Loucy (cell line): ENCODE data around the gene SLC29A3.
"Not testable (repeated sequence)": the region's sequence is repeated elsewhere in the genome, so short reads cannot be mapped to it uniquely, and the experiment has no call there.

ENCODE experiments used
- EZH2phosphoT487 ChIP-seq: fragments of 200-600 bp; IDR thresholded peaks from 2 replicates; pipeline ENCODE4 v1.6.1; 2018; ENCODE audit warnings: antibody characterized with exemption, mild to moderate bottlenecking, moderate library complexity, borderline replicate concordance
- TF ChIP-seq, protein P1 (sequence below): fragments of 200-600 bp; sonication (generic); conservative IDR thresholded peaks from 2 replicates; pipeline ENCODE4 v1.5.1; 2014; ENCODE audit warnings: mild to moderate bottlenecking, antibody characterized with exemption, low read length

DNA sequence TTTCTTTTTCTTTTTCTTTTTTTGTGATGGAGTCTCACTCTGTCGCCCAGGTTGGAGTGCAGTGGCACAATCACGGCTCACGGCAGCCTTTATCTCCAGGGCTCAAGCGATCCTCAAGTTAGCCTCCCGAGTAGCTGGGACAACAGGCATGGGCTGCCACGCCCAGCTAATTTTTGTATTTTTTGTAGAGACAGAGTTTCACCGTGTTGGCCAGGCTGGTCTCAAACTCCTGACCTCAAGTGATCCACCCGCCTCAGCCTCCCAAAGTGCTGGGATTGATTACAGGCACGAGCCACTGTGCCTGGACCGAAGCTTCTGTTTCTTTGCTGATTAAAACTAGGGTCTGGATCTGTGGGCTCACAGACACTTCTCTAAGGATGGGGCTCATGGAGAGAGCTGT lies 39.8 kb downstream of the SLC29A3 start:
- TF ChIP-seq EZH2phosphoT487 = not testable (repeated sequence)
- TF ChIP-seq, protein P1, sequence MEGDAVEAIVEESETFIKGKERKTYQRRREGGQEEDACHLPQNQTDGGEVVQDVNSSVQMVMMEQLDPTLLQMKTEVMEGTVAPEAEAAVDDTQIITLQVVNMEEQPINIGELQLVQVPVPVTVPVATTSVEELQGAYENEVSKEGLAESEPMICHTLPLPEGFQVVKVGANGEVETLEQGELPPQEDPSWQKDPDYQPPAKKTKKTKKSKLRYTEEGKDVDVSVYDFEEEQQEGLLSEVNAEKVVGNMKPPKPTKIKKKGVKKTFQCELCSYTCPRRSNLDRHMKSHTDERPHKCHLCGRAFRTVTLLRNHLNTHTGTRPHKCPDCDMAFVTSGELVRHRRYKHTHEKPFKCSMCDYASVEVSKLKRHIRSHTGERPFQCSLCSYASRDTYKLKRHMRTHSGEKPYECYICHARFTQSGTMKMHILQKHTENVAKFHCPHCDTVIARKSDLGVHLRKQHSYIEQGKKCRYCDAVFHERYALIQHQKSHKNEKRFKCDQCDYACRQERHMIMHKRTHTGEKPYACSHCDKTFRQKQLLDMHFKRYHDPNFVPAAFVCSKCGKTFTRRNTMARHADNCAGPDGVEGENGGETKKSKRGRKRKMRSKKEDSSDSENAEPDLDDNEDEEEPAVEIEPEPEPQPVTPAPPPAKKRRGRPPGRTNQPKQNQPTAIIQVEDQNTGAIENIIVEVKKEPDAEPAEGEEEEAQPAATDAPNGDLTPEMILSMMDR = not testable (repeated sequence)
